Activated CD8-positive, alpha-beta memory T cell treated with anti-CD3 and anti-CD28 coated beads for 48 hours (primary cell): ENCODE results near the gene CPXM1.

Source experiments
- DNase-seq, 3 experiments: peaks; one replicate each; pipeline ENCODE4 v3.0.0-alpha.2; 2020; ENCODE audit warnings: low read depth in 2 of 3, low spot score in 2 of 3

CPXM1 gene

GRCh38 chr20:2750491-2751251, 49.8 kb downstream of the CPXM1 start:
- no peak for DNase-seq

GRCh38 chr20:2749951-2750490, 50.4 kb downstream of the CPXM1 start:
- DNase-seq = no peak

GRCh38 chr20:2749343-2749950, 51.0 kb downstream of the CPXM1 start:
- no peak for DNase-seq

GRCh38 chr20:2748551-2749342, 51.7 kb downstream of the CPXM1 start:
- no peak for DNase-seq

- DNase-seq = no peak
Measured at GRCh38 chr20:2747676-2748235, 52.7 kb downstream of the CPXM1 start.

- DNase-seq = no peak
Measured at GRCh38 chr20:2746636-2747265, 53.7 kb downstream of the CPXM1 start.

GRCh38 chr20:2745936-2746635, 54.3 kb downstream of the CPXM1 start:
- no peak for DNase-seq

GRCh38 chr20:2745060-2745910, 55.1 kb downstream of the CPXM1 start:
- no peak for DNase-seq
